Activated T-helper 9 cell treated with anti-CD3 and anti-CD28 coated beads, Interleukin-2, amount 50 U/mL, for 16 hours (primary cell): ENCODE results near the gene RNF125.
"Not testable (repeated sequence)": the region's sequence is repeated elsewhere in the genome, so short reads cannot be mapped to it uniquely, and the experiment has no call there.

ENCODE experiments used
- DNase-seq: peaks from one replicate; pipeline ENCODE4 v3.0.0-alpha.2; 2020; ENCODE audit warnings: low read depth

The RNF125 gene

GRCh38 chr18:32025744-32026143 lies 7.1 kb downstream of the RNF125 start:
- DNase-seq = no peak

- no peak for DNase-seq
Measured at GRCh38 chr18:32026491-32027086, 8.0 kb downstream of the RNF125 start.

GRCh38 chr18:32029558-32029957 lies 10.9 kb downstream of the RNF125 start:
- DNase-seq = no peak

GRCh38 chr18:32032609-32033008 lies 14.0 kb downstream of the RNF125 start:
- no peak for DNase-seq

GRCh38 chr18:32036506-32037180 lies 18.0 kb downstream of the RNF125 start:
- no peak for DNase-seq

GRCh38 chr18:32037616-32038015 lies 19.0 kb downstream of the RNF125 start:
- no peak for DNase-seq

- no peak for DNase-seq
Measured at GRCh38 chr18:32040936-32041335, 22.3 kb downstream of the RNF125 start.

GRCh38 chr18:32042337-32042736 lies 23.7 kb downstream of the RNF125 start:
- no peak for DNase-seq

- DNase-seq = no peak
Measured at GRCh38 chr18:32048507-32049091, 30.0 kb downstream of the RNF125 start.

- DNase-seq = peak; percentile 18
Measured at GRCh38 chr18:32049393-32050171, 31.0 kb downstream of the RNF125 start.

- DNase-seq = no peak
Measured at GRCh38 chr18:32056613-32057358, 38.2 kb downstream of the RNF125 start.

GRCh38 chr18:32057624-32058165 lies 39.1 kb downstream of the RNF125 start:
- DNase-seq = no peak

GRCh38 chr18:32060026-32060425 lies 41.4 kb downstream of the RNF125 start:
- no peak for DNase-seq

- DNase-seq = no peak
Measured at GRCh38 chr18:32067375-32068167, 48.9 kb downstream of the RNF125 start.

- no peak for DNase-seq
Measured at GRCh38 chr18:32072321-32072720, 53.7 kb downstream of the RNF125 start.

- no peak for DNase-seq
Measured at GRCh38 chr18:32074206-32074605, 55.6 kb downstream of the RNF125 start.

GRCh38 chr18:32078845-32079244 lies 60.2 kb downstream of the RNF125 start:
- no peak for DNase-seq

GRCh38 chr18:32081881-32082280 lies 63.3 kb downstream of the RNF125 start:
- no peak for DNase-seq

GRCh38 chr18:32083781-32084180 lies 65.2 kb downstream of the RNF125 start:
- DNase-seq = no peak

GRCh38 chr18:32086881-32087280 lies 68.3 kb downstream of the RNF125 start:
- no peak for DNase-seq

- DNase-seq = not testable (repeated sequence)
Measured at GRCh38 chr18:32090831-32091230, 72.2 kb downstream of the RNF125 start.
